Measurements from ENCODE around the gene FANCM. TPM values are rescaled to one million over a fixed set of nuclear protein-coding genes. Genes with fewer than 3 reads are reported as not detected.

The FANCM gene
- total and polyA plus RNA-seq, 12 donors, result 2.1 to 20.9 (median 6.0) TPM

- intact Hi-C loops (cut with DNase I), result no loop called here
- 74 to 91% (median 87%) methylated on average over 3 of the region's 3 CpGs for WGBS, 4 donors
- H3K4me1 ChIP-seq (replicated peaks in 1 of 2), result peaks cover 0 to 21% of the 10 kb centered on the region in 2 donors
These were observed 110.4 kb downstream of the FANCM start for GRCh38 chr14:45246151-45246550.

GRCh38 chr14:45246691-45247090, 111.0 kb downstream of the FANCM start:
- TF ChIP-seq CTCF (IDR thresholded peaks at IDR 0.05) (no peak), POLR2A (IDR thresholded peaks at IDR 0.05) (no peak)
- no peaks in the 10 kb centered on the region for H3K9me3 ChIP-seq (replicated peaks in 1 of 3)
- intact Hi-C loops (cut with DNase I), result no loop called here
- H3K27me3 ChIP-seq, result no peaks in the 10 kb centered on the region
- no peak overlapping the region for H3K27ac ChIP-seq
- no peak for DNase-seq
- H3K4me1 ChIP-seq (replicated peaks in 1 of 2), result peaks cover 0 to 26% of the 10 kb centered on the region in 2 donors
- 64 to 83% (median 69%) methylated on average over 1 of the region's 1 CpG for WGBS, 4 donors
- no peak overlapping the region for H3K4me3 ChIP-seq
- H3K36me3 ChIP-seq (replicated peaks in 1 of 2), result no peaks in the 10 kb centered on the region

More at GRCh38 chr14:45246151-45246550, 110.4 kb downstream of the FANCM start:
- DNase-seq, result no peak
- no peak overlapping the region for H3K27ac ChIP-seq
- no peaks in the 10 kb centered on the region for H3K9me3 ChIP-seq (replicated peaks in 1 of 3)
- no peak overlapping the region for H3K4me3 ChIP-seq
- H3K27me3 ChIP-seq, result no peaks in the 10 kb centered on the region
- no peak for TF ChIP-seq CTCF (IDR thresholded peaks at IDR 0.05)
- TF ChIP-seq POLR2A (IDR thresholded peaks at IDR 0.05), result no peak
- H3K36me3 ChIP-seq (replicated peaks in 1 of 2), result no peaks in the 10 kb centered on the region

- Histone ChIP-seq H3K9me3 (replicated peaks in 1 of 3) (no peaks in the 10 kb centered on the region), H3K36me3 (replicated peaks in 1 of 2) (no peaks in the 10 kb centered on the region), H3K27me3 (no peaks in the 10 kb centered on the region), H3K27ac (no peak overlapping the region), H3K4me3 (no peak overlapping the region), H3K4me1 (replicated peaks in 1 of 2) (peaks cover 0 to 33% of the 10 kb centered on the region in 2 donors)
- WGBS, 4 donors, result 81 to 91% (median 83%) methylated on average over 1 of the region's 1 CpG
- TF ChIP-seq POLR2A (IDR thresholded peaks at IDR 0.05), result no peak
- TF ChIP-seq CTCF (IDR thresholded peaks at IDR 0.05), result no peak
- intact Hi-C loops (cut with DNase I), result no loop called here
- DNase-seq, result peak in 3 of 7 donors; percentile 22 to 37 (median 30)
These were observed 111.7 kb downstream of the FANCM start for GRCh38 chr14:45247427-45247826.

GRCh38 chr14:45249856-45250575, 114.3 kb downstream of the FANCM start:
- Histone ChIP-seq H3K9me3 (replicated peaks in 1 of 3) (no peaks in the 10 kb centered on the region), H3K36me3 (replicated peaks in 1 of 2) (no peaks in the 10 kb centered on the region), H3K4me1 (replicated peaks in 1 of 2) (peaks cover 0 to 33% of the 10 kb centered on the region in 2 donors), H3K27me3 (no peaks in the 10 kb centered on the region), H3K27ac (peak overlapping the region in 3 of 5 donors; percentile 65 to 72 (median 69)), H3K4me3 (peak overlapping the region in 1 of 4 donors; percentile 11)
- DNase-seq, result peak in 3 of 7 donors; percentile 21 to 61 (median 30)
- TF ChIP-seq POLR2A (IDR thresholded peaks at IDR 0.05) (no peak), CTCF (IDR thresholded peaks at IDR 0.05) (no peak)
- intact Hi-C loops (cut with DNase I), result loop anchor here in 1 of 2 donors (10.0 kb wide), 1 partner anchor 115 kb away; the partner anchor contains the start of genes FANCM and FKBP3
- 45 to 56% (median 49%) methylated on average over 5 of the region's 5 CpGs for WGBS, 4 donors

Small RNAs within 50 kb of the gene (small RNA-seq; reads per million reads assigned to genes)
- 0 to 0.17 reads per million in 2 donors for gene RF00151
- gene SNORD127, result 7,494 to 8,343 reads per million in 2 donors

Other genes starting within 250 kb of the FANCM start
- gene KLHL28, start 174.0 kb upstream of the FANCM start, total RNA-seq, result 10 to 100 TPM in 5 of 9 donors, 1 to 10 TPM in 4; 3.7 to 17.8 (median 11.6) TPM
- gene KLHL28, start 174.0 kb upstream of the FANCM start, polyA plus RNA-seq, result 10 to 100 TPM in 1 of 3 donors, 1 to 10 TPM in 2; 1.5 to 10.5 (median 1.8) TPM
- gene TOGARAM1, start 173.7 kb upstream of the FANCM start, total RNA-seq, result 10 to 100 TPM; 10.2 to 42.0 (median 20.9) TPM
- gene TOGARAM1, start 173.7 kb upstream of the FANCM start, polyA plus RNA-seq, result 10 to 100 TPM in 1 of 3 donors, 1 to 10 TPM in 2; 4.2 to 27.1 (median 5.7) TPM
- gene PRPF39, start 51.8 kb upstream of the FANCM start, total RNA-seq, result 10 to 100 TPM in 7 of 9 donors, 1 to 10 TPM in 2; 6.5 to 52.5 (median 35.3) TPM
- 10 to 100 TPM; 32.6 to 76.0 (median 53.9) TPM for gene PRPF39, start 51.8 kb upstream of the FANCM start, polyA plus RNA-seq
- 10 to 100 TPM; 15.7 to 70.2 (median 46.3) TPM for gene FKBP3, start 1.4 kb upstream of the FANCM start, total RNA-seq
- 100 to 1,000 TPM in 2 of 3 donors, 10 to 100 TPM in 1; 99.6 to 146 (median 105) TPM for gene FKBP3, start 1.4 kb upstream of the FANCM start, polyA plus RNA-seq
- 10 to 100 TPM in 7 of 9 donors, 1 to 10 TPM in 2; 8.7 to 37.9 (median 14.0) TPM for gene MIS18BP1, start 117.3 kb downstream of the FANCM start, total RNA-seq
- gene MIS18BP1, start 117.3 kb downstream of the FANCM start, polyA plus RNA-seq, result 1 to 10 TPM; 3.3 to 9.2 (median 4.5) TPM